Measurements from ENCODE around the gene JDP2. TPM values are rescaled to one million over a fixed set of nuclear protein-coding genes. Genes with fewer than 3 reads are reported as not detected.

The JDP2 gene
- total RNA-seq, 1 experiment from 2014 or later = 23.3 TPM

GRCh38 chr14:75430116-75430515 is 2.3 kb downstream of the JDP2 start:
- ChIA-PET CTCF (interaction anchor here (0.6 to 3.1 kb wide), 8 partner anchors 10 to 131 kb away, joined by 3 to 17 read pairs (median 4); no protein-coding TSS in a partner anchor), POLR2A (interaction anchor here (1.6 to 1.8 kb wide), 2 partner anchors 13 to 24 kb away, joined by 5 read pairs; no protein-coding TSS in a partner anchor)
- H3K9me3 Mint-ChIP-seq = no peaks in the 10 kb centered on the region
- peaks cover 31% of the 10 kb centered on the region for H3K4me1 Mint-ChIP-seq
- peaks cover 29% of the 10 kb centered on the region for H3K27me3 Mint-ChIP-seq (ENCODE audit: low read depth)
- peaks cover 16% of the 10 kb centered on the region for H3K36me3 Mint-ChIP-seq
- ATAC-seq (no peak), DNase-seq (ENCODE audit: low spot score) (no peak)
- TF ChIP-seq IRF2 (CRISPR knock-in tag; IDR thresholded peaks at IDR 0.05; ENCODE audit: borderline replicate concordance, low read depth) (no peak), JAZF1 (CRISPR knock-in tag; IDR thresholded peaks at IDR 0.05) (no peak), ZNF416 (CRISPR knock-in tag; IDR thresholded peaks at IDR 0.05) (no peak), ZNF232 (CRISPR knock-in tag; IDR thresholded peaks at IDR 0.05) (no peak), ZMAT4 (CRISPR knock-in tag; IDR thresholded peaks at IDR 0.05) (no peak), TEAD4 (CRISPR knock-in tag; IDR thresholded peaks at IDR 0.05) (no peak), NFATC4 (CRISPR knock-in tag; IDR thresholded peaks at IDR 0.05) (no peak), AR (CRISPR knock-in tag; IDR thresholded peaks at IDR 0.05) (no peak), ZNF263 (CRISPR knock-in tag; IDR thresholded peaks at IDR 0.05; ENCODE audit: low read depth) (no peak), TEAD1 (CRISPR knock-in tag; IDR thresholded peaks at IDR 0.05) (no peak), FOXJ3 (CRISPR knock-in tag; IDR thresholded peaks at IDR 0.05; ENCODE audit: borderline replicate concordance) (no peak), PRRX2 (CRISPR knock-in tag; IDR thresholded peaks at IDR 0.05) (no peak)
- H3K27ac Mint-ChIP-seq = 0 out of 2 replicates have a peak overlapping the region, but pooled peaks have one; percentile 15
- no peak overlapping the region for H3K4me3 Mint-ChIP-seq

GRCh38 chr14:75430526-75430925 is 2.7 kb downstream of the JDP2 start:
- ChIA-PET POLR2A (interaction anchor here (1.6 to 1.8 kb wide), 2 partner anchors 12 to 23 kb away, joined by 5 read pairs; no protein-coding TSS in a partner anchor), CTCF (interaction anchor here (1.1 to 3.1 kb wide), 7 partner anchors 10 to 131 kb away, joined by 3 to 17 read pairs (median 4); no protein-coding TSS in a partner anchor)
- peaks cover 16% of the 10 kb centered on the region for H3K36me3 Mint-ChIP-seq
- TF ChIP-seq TP53 (CRISPR knock-in tag; IDR thresholded peaks at IDR 0.05) = no peak
- TF ChIP-seq MLX (CRISPR knock-in tag; IDR thresholded peaks at IDR 0.05) = no peak
- no peak for TF ChIP-seq OVOL2 (CRISPR knock-in tag; IDR thresholded peaks at IDR 0.05; ENCODE audit: borderline replicate concordance)
- TF ChIP-seq E2F4 (CRISPR knock-in tag; IDR thresholded peaks at IDR 0.05; ENCODE audit: borderline replicate concordance, low read depth) = no peak
- TF ChIP-seq MXD4 (CRISPR knock-in tag; IDR thresholded peaks at IDR 0.05; ENCODE audit: borderline replicate concordance) = no peak
- no peak for TF ChIP-seq CDX4 (CRISPR knock-in tag; IDR thresholded peaks at IDR 0.05; ENCODE audit: borderline replicate concordance)
- TF ChIP-seq RORB (CRISPR knock-in tag; IDR thresholded peaks at IDR 0.05) = no peak
- no peak for TF ChIP-seq CTCF (IDR thresholded peaks at IDR 0.05)
- no peak for TF ChIP-seq CBFB (CRISPR knock-in tag; IDR thresholded peaks at IDR 0.05; ENCODE audit: low read depth)
- DNase-seq (ENCODE audit: low spot score) (no peak), ATAC-seq (no peak)
- H3K27ac Mint-ChIP-seq = no peak overlapping the region
- peaks cover 29% of the 10 kb centered on the region for H3K27me3 Mint-ChIP-seq (ENCODE audit: low read depth)
- H3K4me1 Mint-ChIP-seq = peaks cover 31% of the 10 kb centered on the region
- no peaks in the 10 kb centered on the region for H3K9me3 Mint-ChIP-seq
- H3K4me3 Mint-ChIP-seq = no peak overlapping the region
